Measurements from ENCODE around the gene LAMA1. TPM values are rescaled to one million over a fixed set of nuclear protein-coding genes. Genes with fewer than 3 reads are reported as not detected.

Gene LAMA1
- total and polyA plus RNA-seq, 10 of the 15 experiments (the other 5 are each of a cell fraction or from before 2014, with no cell fraction given): under 0.01 to 1.9 (median 0.06) TPM; not detected in 6

GRCh38 chr18:6942742-6943141, 174.9 kb downstream of the LAMA1 start:
- SMC1A ChIA-PET (ENCODE audit: uncharacterized antibody, unreplicated experiment): no interaction called here
- POLR2A ChIA-PET: no interaction called here
- H3K27me3 ChIP-seq (replicated peaks in 1 of 2; ENCODE audit: control insufficient read depth in 2 of 2, insufficient read depth in 2 of 2, low read length in 1 of 2): peaks cover 0 to 1% of the 10 kb centered on the region in 2 experiments; a peak in 1 of 4 replicates

More at GRCh38 chr18:6942742-6943141, 174.9 kb downstream of the LAMA1 start:
- ATAC-seq: no peak
- Histone ChIP-seq H3K27ac (ENCODE audit: control insufficient read depth, insufficient read depth) (no peak overlapping the region), H3K36me3 (ENCODE audit: control insufficient read depth in 2 of 2, insufficient read depth in 2 of 2, low read length in 1 of 2) (no peaks in the 10 kb centered on the region), H2AFZ (ENCODE audit: control insufficient read depth, low read depth, low read length) (no peak overlapping the region), H4K20me1 (ENCODE audit: control insufficient read depth, insufficient read depth) (no peaks in the 10 kb centered on the region), H3K9ac (ENCODE audit: control insufficient read depth, insufficient read depth, low read length) (no peak overlapping the region), H3K4me3 (no peak overlapping the region), H3K4me2 (ENCODE audit: control insufficient read depth, insufficient read depth) (no peak overlapping the region), H3K9me3 (replicated peaks; ENCODE audit: control insufficient read depth, insufficient read depth, low read length) (no peaks in the 10 kb centered on the region), H3K4me1 (ENCODE audit: control insufficient read depth, insufficient read depth, low read length) (no peaks in the 10 kb centered on the region), H3K79me2 (ENCODE audit: control insufficient read depth, insufficient read depth, low read length) (no peaks in the 10 kb centered on the region)
- no TSS peak for BruUV-seq (replicated peaks)
- intact Hi-C loops (cut with micrococcal nuclease; ENCODE audit: unreplicated experiment): no loop called here
- 62% methylated on average over 3 of the region's 3 CpGs for WGBS (ENCODE audit: insufficient coverage, insufficient replicate concordance, low lambda C conversion rate, missing lambda C conversion rate)
- in situ Hi-C loops (cut with MboI): loop anchor here (25.0 kb wide), 1 partner anchor 1995 kb away; no protein-coding TSS in a partner anchor
- no peak for FAIRE-seq
- RAD21 ChIA-PET (ENCODE audit: unreplicated experiment): no interaction called here
- CTCF ChIA-PET: no interaction called here
- TF ChIP-seq CBX5 (IDR thresholded peaks at IDR 0.05; ENCODE audit: low read depth) (no peak), BCL3 (IDR thresholded peaks at IDR 0.05; ENCODE audit: borderline replicate concordance, insufficient read depth, low read depth, low read length, poor library complexity, severe bottlenecking) (no peak), SREBF2 (IDR thresholded peaks at IDR 0.05; ENCODE audit: low read length) (no peak), ZBTB11 (CRISPR knock-in tag; IDR thresholded peaks at IDR 0.05) (no peak), E4F1 (IDR thresholded peaks at IDR 0.05; ENCODE audit: borderline replicate concordance, partially characterized antibody) (no peak), HDAC6 (IDR thresholded peaks at IDR 0.05; ENCODE audit: unreplicated experiment) (no peak)
- DNase-seq (ENCODE audit: low read depth, low spot score): no peak

All from GM12878 (cell line).